Bone marrow (tissue), 2 donors: ENCODE data around the gene FAM72D.
"Not testable (repeated sequence)": the region's sequence is repeated elsewhere in the genome, so short reads cannot be mapped to it uniquely, and the experiment has no call there.

Source experiments
- DNase-seq, 2 donors: peaks; one replicate each; lab custom pipeline; 2025; lab: John Stamatoyannopoulos, UW

FAM72D gene

GRCh38 chr1:145095284-145096057, at the start of gene FAM72D, which contains the start of gene SRGAP2B:
TSS of gene FAM72D (plus strand) at chr1:145095974. CDS start at chr1:145096848, 874 bp downstream.
TSS of gene SRGAP2B (minus strand) at chr1:145095328. CDS start at chr1:145092901, 2,427 bp downstream.
- DNase-seq: not testable (repeated sequence)

- not testable (repeated sequence) for DNase-seq
These were observed 48.2 kb upstream of the FAM72D start for GRCh38 chr1:145047553-145047952.

DNA sequence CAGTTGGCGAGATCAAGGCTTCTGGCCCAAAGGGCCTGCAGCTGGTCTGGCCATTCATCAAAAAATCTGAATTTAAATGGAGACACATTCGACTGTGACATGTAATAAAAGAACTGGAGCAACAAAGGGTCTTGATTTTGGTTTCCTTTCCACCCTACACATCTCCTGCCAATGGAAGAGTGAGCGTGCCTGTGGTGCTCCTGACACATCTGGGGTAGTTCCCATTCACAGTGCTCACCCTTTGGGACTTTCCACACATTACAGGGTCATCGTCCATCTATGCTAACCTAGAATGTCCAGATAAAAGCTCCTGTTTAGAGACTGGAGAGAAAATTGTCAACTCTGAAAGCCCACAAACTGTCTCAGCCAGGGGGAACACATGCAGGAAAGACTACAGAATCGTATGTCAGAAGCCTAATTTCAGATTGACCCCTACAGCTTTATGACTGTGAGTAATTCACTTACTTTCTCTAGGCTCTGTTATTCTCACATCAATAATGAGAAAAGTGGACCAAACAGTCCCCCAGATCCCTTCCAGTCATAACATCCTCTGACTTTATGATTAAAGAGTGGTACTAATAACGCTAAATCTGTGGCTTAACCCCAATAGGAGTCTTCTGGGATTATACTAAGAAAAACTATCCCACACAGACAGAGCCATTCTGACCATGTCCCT, 47.5 kb upstream of the FAM72D start:
- not testable (repeated sequence) for DNase-seq

DNA sequence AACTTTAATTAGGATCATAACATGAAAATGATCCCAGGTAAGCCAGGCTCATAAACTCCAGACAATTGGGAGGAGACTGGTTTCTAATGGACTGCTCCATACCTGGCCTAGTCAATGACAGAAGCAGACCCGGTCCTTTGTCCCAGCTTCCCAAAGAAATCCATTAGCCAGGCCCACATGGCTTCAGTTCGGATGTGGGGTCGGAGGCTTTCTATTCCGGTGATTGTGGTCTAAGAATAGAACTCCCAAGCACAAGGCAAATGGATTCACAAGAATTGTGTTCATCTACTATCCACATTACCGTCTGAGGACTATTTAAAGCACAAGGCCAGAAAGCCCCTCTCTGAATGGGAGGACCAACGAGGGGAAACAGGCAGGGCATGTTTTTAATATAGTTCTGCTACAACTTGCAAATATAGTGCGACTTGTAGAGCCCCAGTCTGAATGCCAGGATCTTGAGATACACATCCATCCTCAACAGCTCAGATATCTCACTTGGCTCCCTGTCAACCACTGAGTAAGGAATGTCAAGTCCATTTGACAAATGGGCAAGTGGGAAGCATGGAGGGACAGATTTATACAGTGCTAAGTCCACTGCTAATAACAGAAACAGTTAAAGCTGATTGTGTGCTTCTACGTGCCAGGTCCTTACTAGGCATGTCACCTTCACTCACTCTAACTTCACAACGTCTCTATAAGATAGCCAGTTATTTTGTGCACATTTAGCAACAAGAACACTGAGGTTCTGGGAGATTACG, 43.6 kb upstream of the FAM72D start:
- not testable (repeated sequence) for DNase-seq

- DNase-seq: not testable (repeated sequence)
These were observed 42.3 kb upstream of the FAM72D start for GRCh38 chr1:145053428-145053827.

- DNase-seq: not testable (repeated sequence)
These were observed 40.5 kb upstream of the FAM72D start for GRCh38 chr1:145055217-145055760.

GRCh38 chr1:145058184-145058583, 37.6 kb upstream of the FAM72D start:
- not testable (repeated sequence) for DNase-seq

DNA sequence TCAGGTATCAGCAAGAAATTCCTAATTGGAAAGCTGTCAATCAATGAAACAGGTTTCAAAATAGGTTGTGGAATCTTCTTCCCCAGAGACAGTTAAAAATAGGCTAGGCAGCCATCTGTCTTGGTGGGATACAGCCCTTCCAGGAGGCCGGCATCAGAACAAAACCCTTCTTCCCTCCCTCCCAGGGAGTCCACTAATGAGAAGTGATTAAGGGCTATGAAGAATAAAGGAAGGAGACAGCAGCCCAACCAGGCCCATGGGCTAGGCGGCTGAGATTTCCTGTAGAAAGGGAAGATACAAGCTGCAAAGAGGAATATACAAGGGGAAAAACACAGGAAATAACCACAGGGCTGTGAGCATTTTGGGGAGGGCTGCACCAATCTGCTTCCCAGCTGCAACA, 32.5 kb upstream of the FAM72D start:
- not testable (repeated sequence) for DNase-seq

DNA sequence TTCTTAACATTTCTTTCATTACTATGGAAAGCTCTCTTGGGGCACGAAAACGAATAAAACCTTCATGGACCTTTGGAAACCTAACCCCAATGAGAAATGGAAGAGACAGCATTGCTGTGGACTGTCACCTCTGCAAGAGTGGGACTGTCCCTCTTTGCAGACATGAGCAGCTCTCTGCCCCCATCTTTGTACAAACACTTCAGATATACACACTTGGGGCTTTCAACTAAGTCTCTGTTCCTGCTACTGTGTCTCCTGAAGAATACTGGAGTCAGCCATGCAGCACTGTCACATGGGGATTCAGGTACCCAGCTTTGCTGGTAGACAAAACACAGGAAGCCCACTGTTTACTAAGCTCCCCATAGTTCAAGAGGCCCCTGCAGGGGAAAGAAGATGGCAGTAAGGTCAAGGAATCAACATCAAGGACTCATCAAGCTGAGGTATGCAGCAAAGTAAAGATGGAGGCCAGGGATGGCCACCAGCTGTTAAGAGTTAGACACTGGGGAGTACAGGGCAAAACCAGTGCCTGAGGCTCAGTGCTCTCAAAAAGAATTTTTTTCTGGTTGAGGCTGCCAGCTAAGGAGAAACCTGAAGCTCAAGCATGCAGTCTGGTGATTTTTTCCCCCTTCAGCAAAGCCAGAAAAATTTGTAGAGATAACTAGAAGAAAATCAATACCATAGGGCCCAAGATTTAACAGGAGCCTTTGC, 31.7 kb upstream of the FAM72D start:
- not testable (repeated sequence) for DNase-seq

DNA sequence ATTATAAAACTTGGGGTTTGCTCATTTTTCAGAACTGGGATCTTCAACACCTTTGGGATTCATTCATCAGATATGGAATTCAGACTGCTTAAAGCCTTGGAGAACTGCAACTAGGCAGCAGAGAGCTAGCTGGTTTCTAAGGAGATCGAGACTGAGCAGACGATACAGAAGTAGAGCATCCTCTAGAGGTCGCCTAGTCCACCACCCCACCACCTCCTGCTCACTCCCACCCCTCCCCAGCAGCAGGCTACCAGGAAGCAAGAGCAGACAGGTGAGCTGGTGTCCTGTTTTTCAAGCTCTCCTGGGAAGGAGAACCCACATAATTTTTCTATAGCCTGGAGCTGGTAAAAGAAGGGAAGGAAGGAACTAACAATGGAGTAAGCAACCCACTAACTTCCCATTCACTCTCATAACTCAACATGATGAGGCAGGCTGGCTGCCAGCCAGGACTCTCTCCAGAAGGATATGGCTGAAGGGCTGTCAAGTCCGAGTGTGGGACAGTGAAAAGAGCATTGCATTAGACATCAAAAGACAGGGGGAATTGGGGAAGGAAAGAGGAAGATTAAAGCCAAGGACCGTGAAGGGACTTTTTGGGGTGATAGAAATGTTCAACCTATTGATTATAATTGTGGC, 30.5 kb upstream of the FAM72D start:
- DNase-seq: not testable (repeated sequence)

- not testable (repeated sequence) for DNase-seq
These were observed 29.3 kb upstream of the FAM72D start for GRCh38 chr1:145066486-145066885.

- DNase-seq: not testable (repeated sequence)
These were observed 24.2 kb upstream of the FAM72D start for GRCh38 chr1:145071569-145071968.

DNA sequence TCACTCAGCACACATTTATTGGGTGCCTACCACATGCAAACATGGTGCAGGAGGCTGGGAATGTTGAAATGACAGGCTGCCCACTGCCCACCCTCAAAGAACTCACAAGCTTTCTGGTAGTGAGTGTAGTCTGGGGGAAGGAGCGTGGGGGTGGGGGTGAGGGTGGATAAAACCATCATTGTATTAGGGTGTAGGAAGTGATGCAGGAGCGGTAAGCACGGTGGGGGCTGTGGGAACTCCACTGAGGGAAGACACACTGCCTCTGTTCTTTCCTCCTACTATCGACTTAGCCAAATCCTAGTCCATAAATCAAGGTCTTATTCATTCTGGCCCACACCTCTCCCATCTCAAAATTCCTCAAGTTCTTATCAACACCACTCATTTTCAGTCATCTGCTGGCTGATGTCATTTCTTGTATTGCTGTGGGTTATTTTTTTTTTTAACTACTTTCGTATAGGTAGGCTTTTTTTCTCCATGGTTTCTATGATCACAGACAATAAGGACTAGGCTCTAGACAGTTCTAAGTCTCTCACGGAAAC, 21.7 kb upstream of the FAM72D start:
- not testable (repeated sequence) for DNase-seq

DNA sequence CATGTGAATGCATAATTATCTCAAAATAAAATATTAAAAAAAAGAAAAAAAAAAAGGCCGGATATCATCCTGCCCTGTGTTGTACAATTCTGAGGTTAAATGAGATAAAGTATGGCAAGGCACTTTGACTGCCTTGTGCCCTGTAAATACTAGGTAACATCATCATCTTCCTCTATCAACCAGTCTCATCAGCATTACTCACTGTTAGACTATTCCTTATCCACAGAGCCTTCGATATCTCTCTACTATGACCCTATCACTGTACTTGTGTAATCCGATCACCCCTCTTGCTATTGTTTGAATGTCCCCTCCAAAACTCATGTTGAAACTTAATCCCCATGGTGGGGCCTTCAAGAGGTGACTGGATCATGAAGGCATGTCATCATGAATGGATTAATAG, 18.9 kb upstream of the FAM72D start:
- not testable (repeated sequence) for DNase-seq

DNA sequence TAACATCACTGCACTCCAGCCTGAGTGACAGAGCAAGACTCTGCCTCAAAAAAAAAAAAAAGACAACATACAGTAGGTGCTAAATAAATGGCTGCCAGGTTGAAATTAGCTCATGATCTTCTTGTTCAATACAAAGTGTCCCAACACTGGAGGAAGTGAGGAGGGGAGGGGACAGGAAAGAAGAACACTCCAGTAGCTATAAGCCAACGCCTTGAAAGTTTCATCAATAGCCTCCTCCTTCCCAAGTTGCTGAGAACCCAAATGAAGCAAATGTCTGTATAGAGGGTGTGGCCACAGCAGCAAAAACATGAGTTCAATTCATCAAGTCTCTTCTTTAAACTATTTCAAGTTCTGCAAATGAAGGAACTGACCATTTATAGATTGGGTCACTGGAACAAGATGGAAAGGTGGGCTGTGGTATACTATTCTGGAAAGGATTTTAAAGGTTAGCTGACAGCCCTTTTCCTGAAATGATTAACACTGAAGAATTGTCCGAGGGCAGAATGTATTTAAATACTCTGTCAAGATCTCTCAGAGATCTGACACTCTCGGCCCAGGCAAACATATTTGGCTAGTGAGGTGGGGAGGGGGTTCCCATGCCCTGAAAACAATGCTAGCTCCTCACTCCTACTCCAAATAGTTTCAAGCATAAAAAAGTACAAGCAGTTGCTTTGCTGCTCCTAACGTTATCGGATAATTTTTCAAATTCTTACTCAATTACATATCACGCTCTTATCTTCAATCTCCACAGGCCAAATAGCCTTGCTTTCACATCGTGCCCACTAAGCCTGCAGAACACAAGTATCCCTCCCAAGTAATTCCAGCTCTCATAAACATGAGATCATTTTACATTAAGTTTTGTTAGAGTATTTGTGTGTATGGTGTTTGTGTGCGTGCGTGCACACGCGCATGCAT, 17.6 kb upstream of the FAM72D start:
- DNase-seq: not testable (repeated sequence)

- not testable (repeated sequence) for DNase-seq
These were observed 16.9 kb upstream of the FAM72D start for GRCh38 chr1:145078787-145079370.

DNA sequence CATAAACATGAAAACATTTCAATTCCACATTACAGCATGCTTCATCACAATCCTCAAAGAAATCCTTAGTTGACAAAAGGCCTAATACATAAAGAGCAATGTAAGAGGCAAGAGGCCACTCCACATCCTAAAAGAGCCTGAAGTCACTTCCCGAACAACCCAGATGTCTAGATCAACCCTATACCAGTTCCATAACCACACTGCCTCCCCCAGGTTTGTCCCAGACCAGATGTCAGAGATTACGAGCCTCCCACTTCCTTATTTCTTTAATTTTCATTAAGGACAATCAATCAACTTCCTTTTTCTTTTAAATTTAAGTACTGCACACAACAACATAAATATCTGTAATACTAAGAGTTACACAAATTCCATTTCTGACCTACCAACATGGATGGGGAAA, 16.0 kb upstream of the FAM72D start:
- not testable (repeated sequence) for DNase-seq

- DNase-seq: not testable (repeated sequence)
These were observed 15.6 kb upstream of the FAM72D start for GRCh38 chr1:145080193-145080592.
